Measurements from ENCODE around the gene SYNM.

The SYNM gene

GRCh38 chr15:99087405-99087943, 17.4 kb upstream of the SYNM start:
- no peak overlapping the region for H3K4me3 ChIP-seq (ENCODE audit: low read length)
- peaks cover 13% of the 10 kb centered on the region for H3K4me1 ChIP-seq (ENCODE audit: control insufficient read depth, low read length)
- H3K9me2 ChIP-seq (replicated peaks; ENCODE audit: control insufficient read depth, low read length) = no peaks in the 10 kb centered on the region
- H3K27ac ChIP-seq (ENCODE audit: low read depth, low read length) = no peak overlapping the region
- no peaks in the 10 kb centered on the region; the same call in 1 of the 2 replicates for H3K27me3 ChIP-seq (ENCODE audit: control insufficient read depth, low read length)
- no peaks in the 10 kb centered on the region for H3K36me3 ChIP-seq (ENCODE audit: control insufficient read depth, low read length)
- H3K9me3 ChIP-seq (ENCODE audit: control insufficient read depth, insufficient read depth, low read length) = no peaks in the 10 kb centered on the region
- H3K4me2 ChIP-seq (ENCODE audit: low read length) = no peak overlapping the region
- TF ChIP-seq CTCF (IDR thresholded peaks at IDR 0.05; ENCODE audit: low read depth, low read length, poor library complexity, severe bottlenecking) (no peak), EZH2phosphoT487 (IDR thresholded peaks at IDR 0.05; ENCODE audit: borderline replicate concordance, low read length) (no peak)
- no peaks in the 10 kb centered on the region for H3K79me2 ChIP-seq (ENCODE audit: control insufficient read depth, low read length)
- no peaks in the 10 kb centered on the region for H3F3A ChIP-seq (ENCODE audit: control insufficient read depth, insufficient read depth)
- no peaks in the 10 kb centered on the region for H4K20me1 ChIP-seq (ENCODE audit: control insufficient read depth, insufficient read depth, low read depth, low read length)

GRCh38 chr15:99090011-99090699, 14.7 kb upstream of the SYNM start:
- H3K27ac ChIP-seq (ENCODE audit: low read depth, low read length) = no peak overlapping the region
- peaks cover 13% of the 10 kb centered on the region for H3K4me1 ChIP-seq (ENCODE audit: control insufficient read depth, low read length)
- H3K79me2 ChIP-seq (ENCODE audit: control insufficient read depth, low read length) = no peaks in the 10 kb centered on the region
- no peak for TF ChIP-seq CTCF (IDR thresholded peaks at IDR 0.05; ENCODE audit: low read depth, low read length, poor library complexity, severe bottlenecking)
- TF ChIP-seq EZH2phosphoT487 (IDR thresholded peaks at IDR 0.05; ENCODE audit: borderline replicate concordance, low read length) = no peak
- H3K36me3 ChIP-seq (ENCODE audit: control insufficient read depth, low read length) = no peaks in the 10 kb centered on the region
- H3K4me2 ChIP-seq (ENCODE audit: low read length) = peak overlapping the region; percentile 29
- no peaks in the 10 kb centered on the region for H3K9me3 ChIP-seq (ENCODE audit: control insufficient read depth, insufficient read depth, low read length)
- H3K9me2 ChIP-seq (replicated peaks; ENCODE audit: control insufficient read depth, low read length) = no peaks in the 10 kb centered on the region
- no peaks in the 10 kb centered on the region for H4K20me1 ChIP-seq (ENCODE audit: control insufficient read depth, insufficient read depth, low read depth, low read length)
- no peak overlapping the region for H3K4me3 ChIP-seq (ENCODE audit: low read length)
- H3F3A ChIP-seq (ENCODE audit: control insufficient read depth, insufficient read depth) = no peaks in the 10 kb centered on the region
- no peaks in the 10 kb centered on the region for H3K27me3 ChIP-seq (ENCODE audit: control insufficient read depth, low read length)

GRCh38 chr15:99090938-99091337, 13.9 kb upstream of the SYNM start:
- H3K79me2 ChIP-seq (ENCODE audit: control insufficient read depth, low read length) = no peaks in the 10 kb centered on the region
- no peak overlapping the region for H3K27ac ChIP-seq (ENCODE audit: low read depth, low read length)
- H3K9me3 ChIP-seq (ENCODE audit: control insufficient read depth, insufficient read depth, low read length) = no peaks in the 10 kb centered on the region
- H3K9me2 ChIP-seq (replicated peaks; ENCODE audit: control insufficient read depth, low read length) = no peaks in the 10 kb centered on the region
- no peaks in the 10 kb centered on the region for H3F3A ChIP-seq (ENCODE audit: control insufficient read depth, insufficient read depth)
- peaks cover 13% of the 10 kb centered on the region for H3K4me1 ChIP-seq (ENCODE audit: control insufficient read depth, low read length)
- H4K20me1 ChIP-seq (ENCODE audit: control insufficient read depth, insufficient read depth, low read depth, low read length) = no peaks in the 10 kb centered on the region
- H3K4me3 ChIP-seq (ENCODE audit: low read length) = no peak overlapping the region
- no peaks in the 10 kb centered on the region for H3K36me3 ChIP-seq (ENCODE audit: control insufficient read depth, low read length)
- H3K27me3 ChIP-seq (ENCODE audit: control insufficient read depth, low read length) = no peaks in the 10 kb centered on the region
- TF ChIP-seq CTCF (IDR thresholded peaks at IDR 0.05; ENCODE audit: low read depth, low read length, poor library complexity, severe bottlenecking) (no peak), EZH2phosphoT487 (IDR thresholded peaks at IDR 0.05; ENCODE audit: borderline replicate concordance, low read length) (no peak)
- H3K4me2 ChIP-seq (ENCODE audit: low read length) = no peak overlapping the region
